HG03457 (cell line): Measurements from ENCODE around the gene ANKRD44.
A peak's percentile ranks its signal among the peaks of the same experiment; 100 is the strongest.

Experiments used
- ATAC-seq: cut with Tn5 transposase; IDR thresholded peaks from one replicate; pipeline ENCODE4 v1.9.1; 2021; ENCODE audit warnings: moderate number of reproducible peaks; ENCODE audit not compliant: unreplicated experiment

The ANKRD44 gene

GRCh38 chr2:197265036-197265435 lies 45.5 kb downstream of the ANKRD44 start:
- ATAC-seq: no peak

GRCh38 chr2:197264332-197264731 lies 46.2 kb downstream of the ANKRD44 start:
- no peak for ATAC-seq

GRCh38 chr2:197263077-197263476 lies 47.5 kb downstream of the ANKRD44 start:
- ATAC-seq: no peak

- peak; percentile 55 for ATAC-seq
Observed at GRCh38 chr2:197261808-197262226, 48.8 kb downstream of the ANKRD44 start.

- ATAC-seq: no peak
Observed at GRCh38 chr2:197259470-197259999, 51.0 kb downstream of the ANKRD44 start.

- no peak for ATAC-seq
Observed at GRCh38 chr2:197258580-197258979, 52.0 kb downstream of the ANKRD44 start.

GRCh38 chr2:197256547-197257170 lies 53.9 kb downstream of the ANKRD44 start:
- ATAC-seq: no peak

- ATAC-seq: no peak
Observed at GRCh38 chr2:197256021-197256420, 54.6 kb downstream of the ANKRD44 start.

GRCh38 chr2:197255543-197255942 lies 55.0 kb downstream of the ANKRD44 start:
- ATAC-seq: peak; percentile 88

- ATAC-seq: peak; percentile 21
Observed at GRCh38 chr2:197254776-197255530, 55.6 kb downstream of the ANKRD44 start.

- ATAC-seq: no peak
Observed at GRCh38 chr2:197251576-197251975, 59.0 kb downstream of the ANKRD44 start.

GRCh38 chr2:197251163-197251562 lies 59.4 kb downstream of the ANKRD44 start:
- ATAC-seq: no peak

- ATAC-seq: no peak
Observed at GRCh38 chr2:197250084-197250397, 60.5 kb downstream of the ANKRD44 start.

- no peak for ATAC-seq
Observed at GRCh38 chr2:197249381-197250083, 61.0 kb downstream of the ANKRD44 start.

GRCh38 chr2:197248623-197249022 lies 62.0 kb downstream of the ANKRD44 start:
- peak; percentile 41 for ATAC-seq

GRCh38 chr2:197248001-197248401 lies 62.6 kb downstream of the ANKRD44 start:
- no peak for ATAC-seq

GRCh38 chr2:197247083-197247482 lies 63.5 kb downstream of the ANKRD44 start:
- ATAC-seq: no peak

- no peak for ATAC-seq
Observed at GRCh38 chr2:197245829-197246804, 64.5 kb downstream of the ANKRD44 start.

- ATAC-seq: no peak
Observed at GRCh38 chr2:197244349-197244748, 66.2 kb downstream of the ANKRD44 start.

GRCh38 chr2:197242719-197243118 lies 67.9 kb downstream of the ANKRD44 start:
- no peak for ATAC-seq

- no peak for ATAC-seq
Observed at GRCh38 chr2:197241596-197241995, 69.0 kb downstream of the ANKRD44 start.
